ENCODE results near the gene GPR37. TPM values are rescaled to one million over a fixed set of nuclear protein-coding genes. Genes with fewer than 3 reads are reported as not detected.

Gene GPR37
- total and polyA plus RNA-seq, 2 experiments from 2014 or later: 3.6 to 8.8 TPM

GRCh38 chr7:124777268-124777667 lies 11.7 kb upstream of the GPR37 start:
- no peak for DNase-seq (ENCODE audit: low spot score)
- Histone ChIP-seq H3K4me2 (no peak overlapping the region), H3K36me3 (replicated peaks; ENCODE audit: insufficient read depth, low read depth) (no peaks in the 10 kb centered on the region), H3K27ac (no peak overlapping the region), H4K20me1 (ENCODE audit: insufficient read depth, poor library complexity, severe bottlenecking) (no peaks in the 10 kb centered on the region), H3K79me2 (no peaks in the 10 kb centered on the region), H3K27me3 (peaks cover 5% of the 10 kb centered on the region), H3K9me3 (ENCODE audit: low read depth) (no peaks in the 10 kb centered on the region), H3K9me2 (replicated peaks; ENCODE audit: insufficient read depth) (no peaks in the 10 kb centered on the region), H2AFZ (no peak overlapping the region), H3K4me3 (no peak overlapping the region), H3K4me1 (ENCODE audit: insufficient read depth) (no peaks in the 10 kb centered on the region)
- 82% methylated on average over 2 of the region's 2 CpGs for WGBS (ENCODE audit: low lambda C conversion rate, missing lambda C conversion rate)
- TF ChIP-seq EZH2phosphoT487 (IDR thresholded peaks at IDR 0.05; ENCODE audit: low read depth, severe bottlenecking, unreplicated experiment) (no peak), EZH2 (IDR thresholded peaks at IDR 0.05; ENCODE audit: borderline replicate concordance) (no peak)
- TF ChIP-seq, protein P1, sequence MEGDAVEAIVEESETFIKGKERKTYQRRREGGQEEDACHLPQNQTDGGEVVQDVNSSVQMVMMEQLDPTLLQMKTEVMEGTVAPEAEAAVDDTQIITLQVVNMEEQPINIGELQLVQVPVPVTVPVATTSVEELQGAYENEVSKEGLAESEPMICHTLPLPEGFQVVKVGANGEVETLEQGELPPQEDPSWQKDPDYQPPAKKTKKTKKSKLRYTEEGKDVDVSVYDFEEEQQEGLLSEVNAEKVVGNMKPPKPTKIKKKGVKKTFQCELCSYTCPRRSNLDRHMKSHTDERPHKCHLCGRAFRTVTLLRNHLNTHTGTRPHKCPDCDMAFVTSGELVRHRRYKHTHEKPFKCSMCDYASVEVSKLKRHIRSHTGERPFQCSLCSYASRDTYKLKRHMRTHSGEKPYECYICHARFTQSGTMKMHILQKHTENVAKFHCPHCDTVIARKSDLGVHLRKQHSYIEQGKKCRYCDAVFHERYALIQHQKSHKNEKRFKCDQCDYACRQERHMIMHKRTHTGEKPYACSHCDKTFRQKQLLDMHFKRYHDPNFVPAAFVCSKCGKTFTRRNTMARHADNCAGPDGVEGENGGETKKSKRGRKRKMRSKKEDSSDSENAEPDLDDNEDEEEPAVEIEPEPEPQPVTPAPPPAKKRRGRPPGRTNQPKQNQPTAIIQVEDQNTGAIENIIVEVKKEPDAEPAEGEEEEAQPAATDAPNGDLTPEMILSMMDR (IDR thresholded peaks at IDR 0.05; ENCODE audit: poor library complexity): no peak

GRCh38 chr7:124776153-124776552 lies 10.6 kb upstream of the GPR37 start:
- no peaks in the 10 kb centered on the region for H3K9me2 ChIP-seq (replicated peaks; ENCODE audit: insufficient read depth)
- no peaks in the 10 kb centered on the region for H3K9me3 ChIP-seq (ENCODE audit: low read depth)
- no peak overlapping the region for H3K4me3 ChIP-seq
- 42% methylated on average over 2 of the region's 2 CpGs for WGBS (ENCODE audit: low lambda C conversion rate, missing lambda C conversion rate)
- H2AFZ ChIP-seq: no peak overlapping the region
- TF ChIP-seq EZH2phosphoT487 (IDR thresholded peaks at IDR 0.05; ENCODE audit: low read depth, severe bottlenecking, unreplicated experiment): no peak
- H3K4me2 ChIP-seq: no peak overlapping the region
- no peak for DNase-seq (ENCODE audit: low spot score)
- no peaks in the 10 kb centered on the region for H3K79me2 ChIP-seq
- H3K4me1 ChIP-seq (ENCODE audit: insufficient read depth): no peaks in the 10 kb centered on the region
- H4K20me1 ChIP-seq (ENCODE audit: insufficient read depth, poor library complexity, severe bottlenecking): no peaks in the 10 kb centered on the region
- no peak overlapping the region for H3K27ac ChIP-seq
- H3K36me3 ChIP-seq (replicated peaks; ENCODE audit: insufficient read depth, low read depth): no peaks in the 10 kb centered on the region
- peaks cover 5% of the 10 kb centered on the region for H3K27me3 ChIP-seq

- TF ChIP-seq EZH2 (IDR thresholded peaks at IDR 0.05; ENCODE audit: borderline replicate concordance): no peak
- no peak for TF ChIP-seq EZH2phosphoT487 (IDR thresholded peaks at IDR 0.05; ENCODE audit: low read depth, severe bottlenecking, unreplicated experiment)
- TF ChIP-seq, protein P1 (IDR thresholded peaks at IDR 0.05; ENCODE audit: poor library complexity): no peak
- H4K20me1 ChIP-seq (ENCODE audit: insufficient read depth, poor library complexity, severe bottlenecking): no peaks in the 10 kb centered on the region
Measured at GRCh38 chr7:124775422-124775821, 9.8 kb upstream of the GPR37 start.

GRCh38 chr7:124773938-124774337 lies 8.3 kb upstream of the GPR37 start:
- Histone ChIP-seq H3K4me1 (ENCODE audit: insufficient read depth) (no peaks in the 10 kb centered on the region), H3K4me3 (no peak overlapping the region), H3K27me3 (peaks cover 5% of the 10 kb centered on the region), H3K9me3 (ENCODE audit: low read depth) (no peaks in the 10 kb centered on the region), H3K4me2 (no peak overlapping the region), H3K36me3 (replicated peaks; ENCODE audit: insufficient read depth, low read depth) (no peaks in the 10 kb centered on the region), H3K9me2 (replicated peaks; ENCODE audit: insufficient read depth) (no peaks in the 10 kb centered on the region), H4K20me1 (ENCODE audit: insufficient read depth, poor library complexity, severe bottlenecking) (no peaks in the 10 kb centered on the region), H2AFZ (no peak overlapping the region), H3K27ac (no peak overlapping the region), H3K79me2 (no peaks in the 10 kb centered on the region)
- WGBS (ENCODE audit: low lambda C conversion rate, missing lambda C conversion rate): 95% methylated on average over 4 of the region's 4 CpGs
- no peak for DNase-seq (ENCODE audit: low spot score)
- TF ChIP-seq EZH2phosphoT487 (IDR thresholded peaks at IDR 0.05; ENCODE audit: low read depth, severe bottlenecking, unreplicated experiment) (no peak), EZH2 (IDR thresholded peaks at IDR 0.05; ENCODE audit: borderline replicate concordance) (no peak)
- TF ChIP-seq, protein P1 (IDR thresholded peaks at IDR 0.05; ENCODE audit: poor library complexity): no peak

More at GRCh38 chr7:124775422-124775821, 9.8 kb upstream of the GPR37 start:
- no peak overlapping the region for H2AFZ ChIP-seq
- no peaks in the 10 kb centered on the region for H3K4me1 ChIP-seq (ENCODE audit: insufficient read depth)
- no peaks in the 10 kb centered on the region for H3K79me2 ChIP-seq
- no peak overlapping the region for H3K4me2 ChIP-seq
- no peaks in the 10 kb centered on the region for H3K36me3 ChIP-seq (replicated peaks; ENCODE audit: insufficient read depth, low read depth)
- H3K27ac ChIP-seq: no peak overlapping the region
- no peaks in the 10 kb centered on the region for H3K9me3 ChIP-seq (ENCODE audit: low read depth)
- H3K4me3 ChIP-seq: no peak overlapping the region
- DNase-seq (ENCODE audit: low spot score): no peak
- no peaks in the 10 kb centered on the region for H3K9me2 ChIP-seq (replicated peaks; ENCODE audit: insufficient read depth)
- peaks cover 5% of the 10 kb centered on the region for H3K27me3 ChIP-seq
